Effector memory CD4-positive, alpha-beta T cell (primary cell): ENCODE measurements around the gene CDH19.

Source experiments
- DNase-seq, 3 donors: peaks; one replicate each; pipeline ENCODE4 v3.0.0-alpha.2; 2020
- H3K27ac ChIP-seq: 2 replicates; pipeline ENCODE4 v1.7.0; 2013; ENCODE audit warnings: mild to moderate bottlenecking, low read length, moderate library complexity; ENCODE audit not compliant: insufficient read depth, poor library complexity, severe bottlenecking
- H3K27me3 ChIP-seq: replicated peaks from 2 replicates; pipeline ENCODE4 v1.7.0; 2013; ENCODE audit warnings: mild to moderate bottlenecking, low read length; ENCODE audit not compliant: insufficient read depth, control insufficient read depth, poor library complexity, severe bottlenecking
- H3K36me3 ChIP-seq: 2 replicates; pipeline ENCODE4 v1.7.0; 2013; ENCODE audit warnings: mild to moderate bottlenecking, low read length, moderate library complexity; ENCODE audit not compliant: control insufficient read depth, insufficient read depth
- H3K4me1 ChIP-seq: 2 replicates; pipeline ENCODE4 v1.7.0; 2013; ENCODE audit warnings: low read length, mild to moderate bottlenecking; ENCODE audit not compliant: control insufficient read depth, insufficient read depth, poor library complexity, severe bottlenecking
- H3K4me3 ChIP-seq: 2 replicates; pipeline ENCODE4 v1.7.0; 2013; ENCODE audit warnings: low read length, low read depth, mild to moderate bottlenecking; ENCODE audit not compliant: insufficient read depth, poor library complexity, severe bottlenecking
- H3K9me3 ChIP-seq: 2 replicates; pipeline ENCODE4 v1.7.0; 2013; ENCODE audit warnings: mild to moderate bottlenecking, low read length, moderate library complexity; ENCODE audit not compliant: control insufficient read depth

CDH19 gene

DNA sequence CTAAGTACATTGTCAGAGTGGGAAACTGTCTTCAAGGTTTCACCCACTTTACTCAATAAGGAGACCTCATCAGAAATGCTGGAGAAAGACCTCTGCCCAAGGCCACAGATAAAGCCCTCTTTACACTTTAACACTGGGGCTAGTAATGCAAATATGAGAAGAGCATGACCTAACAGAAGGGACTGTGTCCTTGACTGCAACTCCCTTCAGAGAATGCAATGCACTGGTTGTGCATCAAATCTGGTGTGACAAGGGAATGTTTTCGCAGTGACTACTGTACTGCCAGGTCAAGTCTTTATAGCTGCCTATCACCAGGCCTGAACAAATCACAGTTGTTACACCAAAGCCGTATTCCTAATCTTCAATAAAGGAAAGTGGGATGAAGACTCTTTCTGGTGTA lies 28.6 kb downstream of the CDH19 start:
- no peak overlapping the region for H3K4me3 ChIP-seq
- H3K9me3 ChIP-seq: no peaks in the 10 kb centered on the region

DNA sequence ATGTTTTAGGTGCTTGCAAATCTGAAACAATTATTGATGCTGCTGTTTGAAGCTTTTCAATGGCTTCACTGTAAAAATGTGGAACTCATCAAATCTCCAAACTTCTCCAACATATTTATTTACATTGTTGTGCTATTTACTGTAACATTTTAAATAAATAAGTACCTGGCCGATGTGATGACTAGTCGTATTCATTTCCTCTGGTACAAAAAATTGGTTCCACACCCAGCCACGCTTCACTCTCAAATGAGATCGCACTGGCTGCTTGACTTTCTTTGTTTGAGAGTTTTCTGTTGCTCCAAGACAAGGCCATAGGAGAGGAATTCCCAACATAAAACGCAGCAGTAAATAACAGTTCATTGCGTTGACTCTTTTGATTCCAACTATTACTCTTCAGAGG lies 32.0 kb downstream of the CDH19 start:
- Histone ChIP-seq H3K27ac (no peak overlapping the region), H3K36me3 (no peaks in the 10 kb centered on the region), H3K9me3 (no peaks in the 10 kb centered on the region), H3K4me1 (no peaks in the 10 kb centered on the region), H3K4me3 (no peak overlapping the region), H3K27me3 (no peaks in the 10 kb centered on the region)
- no peak for DNase-seq

More for the DNA sequence above, 28.6 kb downstream of the CDH19 start:
- Histone ChIP-seq H3K27me3 (no peaks in the 10 kb centered on the region), H3K4me1 (no peaks in the 10 kb centered on the region), H3K36me3 (no peaks in the 10 kb centered on the region), H3K27ac (no peak overlapping the region)
- DNase-seq: no peak

DNA sequence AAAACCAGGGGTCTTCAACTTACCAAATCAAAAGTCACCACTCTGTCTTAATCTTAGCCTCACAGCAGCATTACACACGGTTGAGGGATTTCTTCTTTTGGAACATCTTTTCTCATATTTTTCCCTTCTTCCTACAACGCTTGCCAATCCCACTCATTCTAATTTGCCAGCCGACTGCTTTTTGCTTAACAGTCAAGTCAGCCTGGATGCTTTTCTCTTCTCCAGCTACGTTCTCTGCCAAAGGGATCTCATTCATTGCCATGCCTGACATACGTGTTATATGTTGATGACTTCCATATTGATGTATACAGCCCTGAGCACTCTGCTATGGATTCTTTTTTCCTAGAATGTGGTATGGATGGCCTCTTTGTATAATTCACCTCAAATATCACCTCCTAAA lies 37.3 kb downstream of the CDH19 start:
- no peaks in the 10 kb centered on the region for H3K36me3 ChIP-seq
- DNase-seq: no peak
- H3K27ac ChIP-seq: no peak overlapping the region
- H3K9me3 ChIP-seq: no peaks in the 10 kb centered on the region
- no peak overlapping the region for H3K4me3 ChIP-seq
- no peaks in the 10 kb centered on the region for H3K27me3 ChIP-seq
- H3K4me1 ChIP-seq: no peaks in the 10 kb centered on the region

DNA sequence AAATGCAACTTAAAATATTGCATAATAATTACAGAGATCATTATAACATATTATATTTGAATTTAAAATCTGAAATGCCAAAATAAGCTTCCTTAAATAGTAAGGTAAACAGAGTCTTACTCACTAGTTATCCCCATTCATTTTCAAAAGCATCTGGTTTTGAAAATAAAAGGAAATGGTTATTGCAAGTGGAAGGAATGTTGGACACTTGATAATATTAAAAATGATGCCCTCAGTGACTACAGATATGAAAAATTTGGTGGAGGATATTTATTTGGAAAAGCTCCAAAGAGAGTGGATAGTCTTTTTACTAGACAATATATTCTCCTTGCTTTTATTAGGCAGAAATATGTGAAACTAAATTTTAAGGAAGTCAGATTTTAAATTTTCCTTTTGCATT lies 39.7 kb downstream of the CDH19 start:
- H3K27me3 ChIP-seq: no peaks in the 10 kb centered on the region
- H3K36me3 ChIP-seq: no peaks in the 10 kb centered on the region
- H3K27ac ChIP-seq: no peak overlapping the region
- DNase-seq: no peak
- H3K4me1 ChIP-seq: no peaks in the 10 kb centered on the region
- H3K9me3 ChIP-seq: no peaks in the 10 kb centered on the region
- H3K4me3 ChIP-seq: no peak overlapping the region

DNA sequence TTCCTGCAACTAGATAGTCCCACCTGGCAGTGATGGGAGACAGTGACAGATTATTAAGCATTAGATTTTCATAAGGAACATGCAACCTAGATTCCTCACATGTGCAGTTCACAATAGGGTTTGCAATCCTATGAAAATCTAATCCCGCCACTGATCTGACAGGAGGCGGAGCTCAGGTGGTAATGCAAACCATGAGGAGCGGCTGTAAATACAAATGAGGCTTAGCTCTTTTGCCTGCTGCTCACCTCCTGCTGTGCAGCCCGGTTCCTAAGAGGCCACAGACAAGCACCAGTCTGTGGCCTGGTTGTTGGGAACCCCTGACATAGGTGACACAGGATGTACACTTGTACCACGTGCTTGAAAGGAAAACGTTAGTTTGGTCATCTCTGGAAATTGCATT lies 41.6 kb downstream of the CDH19 start:
- no peaks in the 10 kb centered on the region for H3K4me1 ChIP-seq
- DNase-seq: no peak
- no peaks in the 10 kb centered on the region for H3K27me3 ChIP-seq
- no peaks in the 10 kb centered on the region for H3K9me3 ChIP-seq
- H3K36me3 ChIP-seq: no peaks in the 10 kb centered on the region
- H3K4me3 ChIP-seq: no peak overlapping the region
- H3K27ac ChIP-seq: no peak overlapping the region

DNA sequence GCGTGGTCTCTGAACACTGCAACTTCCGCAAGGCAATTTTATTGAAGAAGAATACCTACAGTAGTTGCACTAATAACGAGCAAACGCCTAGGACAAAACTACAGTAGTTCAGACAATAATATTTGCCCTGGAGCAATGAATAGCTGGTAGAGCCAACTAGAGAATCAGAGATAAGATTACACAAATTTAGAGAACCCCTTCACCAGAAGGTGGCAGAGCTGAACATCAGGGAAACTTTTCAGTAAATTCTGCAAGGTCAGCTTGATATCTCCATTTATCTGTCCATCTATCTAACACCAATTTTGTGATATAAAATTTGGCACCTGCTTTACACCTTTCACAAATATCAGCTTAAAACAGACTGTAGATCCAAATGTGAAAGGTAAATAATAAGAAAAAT lies 43.8 kb downstream of the CDH19 start:
- Histone ChIP-seq H3K4me1 (no peaks in the 10 kb centered on the region), H3K9me3 (no peaks in the 10 kb centered on the region), H3K27me3 (no peaks in the 10 kb centered on the region), H3K27ac (no peak overlapping the region), H3K4me3 (no peak overlapping the region), H3K36me3 (no peaks in the 10 kb centered on the region)
- DNase-seq: no peak

DNA sequence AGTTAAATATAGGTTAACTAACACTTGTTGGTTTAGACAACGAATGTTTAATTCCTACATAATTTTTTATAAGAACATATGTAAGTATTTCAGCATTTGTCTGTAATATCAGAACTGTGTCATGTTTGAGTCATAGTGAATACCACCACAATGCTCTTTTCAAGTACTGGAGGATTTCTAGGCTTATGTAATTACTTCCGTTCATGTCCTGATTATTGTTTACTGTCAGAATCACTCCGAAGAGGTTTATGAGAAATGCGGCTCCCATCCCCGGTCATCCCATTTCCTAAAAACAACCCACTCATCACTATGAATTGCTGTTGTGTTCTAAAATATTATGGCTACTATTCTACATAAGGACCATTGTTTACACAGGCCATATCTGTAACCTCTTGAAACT lies 45.1 kb downstream of the CDH19 start:
- Histone ChIP-seq H3K27ac (no peak overlapping the region), H3K36me3 (no peaks in the 10 kb centered on the region), H3K4me1 (no peaks in the 10 kb centered on the region), H3K27me3 (no peaks in the 10 kb centered on the region), H3K4me3 (no peak overlapping the region), H3K9me3 (no peaks in the 10 kb centered on the region)
- no peak for DNase-seq

DNA sequence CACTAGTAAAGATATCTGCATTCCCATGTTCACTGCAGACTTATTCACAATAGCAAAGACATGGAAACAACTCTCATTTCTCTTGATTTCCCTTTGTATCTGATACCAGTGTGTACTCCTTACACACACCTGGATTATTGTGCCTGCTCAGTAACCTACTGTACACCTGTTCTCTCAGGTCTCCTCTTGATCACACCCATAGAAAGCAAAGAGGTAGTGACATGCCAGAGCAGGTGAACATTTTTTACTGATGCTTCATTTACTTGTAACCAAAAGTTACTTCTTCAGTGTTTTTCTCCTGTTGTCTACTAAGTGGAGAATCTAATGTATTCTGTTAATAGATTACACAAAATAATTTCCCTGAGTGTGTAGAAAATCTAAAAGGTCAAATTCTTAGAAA lies 46.8 kb downstream of the CDH19 start:
- H3K27ac ChIP-seq: no peak overlapping the region
- no peaks in the 10 kb centered on the region for H3K4me1 ChIP-seq
- no peaks in the 10 kb centered on the region for H3K9me3 ChIP-seq
- H3K4me3 ChIP-seq: no peak overlapping the region
- no peaks in the 10 kb centered on the region for H3K27me3 ChIP-seq
- H3K36me3 ChIP-seq: no peaks in the 10 kb centered on the region
- no peak for DNase-seq

DNA sequence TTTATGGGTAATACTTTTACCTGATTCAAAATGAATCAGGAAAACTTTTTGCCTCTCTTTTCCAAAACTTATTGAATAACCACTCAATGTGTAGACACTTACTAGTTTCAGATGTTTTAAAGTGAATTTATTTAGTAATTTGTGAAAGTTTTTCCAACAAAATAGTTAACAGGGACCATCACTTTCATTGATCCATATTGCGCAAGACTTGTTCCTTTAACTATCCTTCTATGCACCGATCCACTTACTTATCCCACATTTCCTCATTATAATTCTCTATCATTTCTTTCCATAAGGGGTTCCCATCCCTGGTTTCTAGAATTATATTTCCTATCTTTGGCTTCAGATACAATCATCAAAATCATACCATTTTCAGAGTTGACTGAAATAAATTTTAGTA lies 48.3 kb downstream of the CDH19 start:
- H3K36me3 ChIP-seq: no peaks in the 10 kb centered on the region
- H3K4me1 ChIP-seq: no peaks in the 10 kb centered on the region

DNA sequence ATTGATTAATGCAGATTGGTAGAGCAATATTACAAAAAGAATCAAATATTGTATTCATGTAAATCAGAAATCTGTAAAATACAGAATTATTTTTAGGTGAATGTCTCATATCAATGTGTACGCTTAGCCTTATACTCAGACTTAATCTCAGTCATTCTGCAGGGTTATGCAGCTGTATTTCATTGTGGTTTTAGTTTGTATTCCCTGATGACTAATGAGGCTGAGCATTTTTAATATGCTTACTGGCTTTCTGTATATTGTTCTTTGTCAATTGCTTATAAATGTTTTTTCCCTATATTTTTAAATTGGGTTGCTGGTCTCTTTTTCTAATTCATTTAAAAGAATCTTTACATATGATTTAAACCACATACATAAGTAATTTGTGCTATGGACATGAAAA lies 50.1 kb downstream of the CDH19 start:
- Histone ChIP-seq H3K36me3 (no peaks in the 10 kb centered on the region), H3K4me1 (no peaks in the 10 kb centered on the region), H3K27ac (no peak overlapping the region), H3K4me3 (no peak overlapping the region), H3K9me3 (no peaks in the 10 kb centered on the region), H3K27me3 (no peaks in the 10 kb centered on the region)
- DNase-seq: no peak

More for the DNA sequence above, 48.3 kb downstream of the CDH19 start:
- no peak overlapping the region for H3K4me3 ChIP-seq
- H3K9me3 ChIP-seq: no peaks in the 10 kb centered on the region
- H3K27ac ChIP-seq: no peak overlapping the region
- H3K27me3 ChIP-seq: no peaks in the 10 kb centered on the region
- DNase-seq: no peak

DNA sequence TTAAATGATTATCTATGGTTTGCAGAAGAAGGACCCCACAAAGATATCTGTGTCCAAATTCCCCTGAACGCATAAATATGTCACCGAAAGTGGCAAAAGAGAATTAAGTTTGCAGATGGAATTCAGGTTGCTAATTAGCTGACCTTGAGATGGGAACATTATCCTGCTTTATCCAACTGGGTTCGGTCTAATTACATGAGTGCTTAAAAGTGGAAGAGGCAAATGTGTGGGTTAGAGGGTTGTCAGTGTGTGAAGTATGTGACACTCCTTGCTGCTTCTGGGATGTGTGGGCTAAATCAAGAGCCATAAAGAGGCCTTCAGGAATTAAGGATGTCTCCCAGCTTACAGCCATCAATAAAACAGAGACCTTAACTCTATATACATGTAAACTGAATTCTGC lies 53.5 kb downstream of the CDH19 start:
- Histone ChIP-seq H3K9me3 (no peaks in the 10 kb centered on the region), H3K27ac (no peak overlapping the region), H3K4me1 (no peaks in the 10 kb centered on the region), H3K36me3 (no peaks in the 10 kb centered on the region), H3K27me3 (no peaks in the 10 kb centered on the region), H3K4me3 (no peak overlapping the region)
- no peak for DNase-seq
